ENCODE measurements around the gene SF3B1.
"Not testable (repeated sequence)": the region's sequence is repeated elsewhere in the genome, so short reads cannot be mapped to it uniquely, and the experiment has no call there.

SF3B1 gene

GRCh38 chr2:197379308-197379917 is 55.4 kb downstream of the SF3B1 start:
- not testable (repeated sequence) for DNase-seq

DNA sequence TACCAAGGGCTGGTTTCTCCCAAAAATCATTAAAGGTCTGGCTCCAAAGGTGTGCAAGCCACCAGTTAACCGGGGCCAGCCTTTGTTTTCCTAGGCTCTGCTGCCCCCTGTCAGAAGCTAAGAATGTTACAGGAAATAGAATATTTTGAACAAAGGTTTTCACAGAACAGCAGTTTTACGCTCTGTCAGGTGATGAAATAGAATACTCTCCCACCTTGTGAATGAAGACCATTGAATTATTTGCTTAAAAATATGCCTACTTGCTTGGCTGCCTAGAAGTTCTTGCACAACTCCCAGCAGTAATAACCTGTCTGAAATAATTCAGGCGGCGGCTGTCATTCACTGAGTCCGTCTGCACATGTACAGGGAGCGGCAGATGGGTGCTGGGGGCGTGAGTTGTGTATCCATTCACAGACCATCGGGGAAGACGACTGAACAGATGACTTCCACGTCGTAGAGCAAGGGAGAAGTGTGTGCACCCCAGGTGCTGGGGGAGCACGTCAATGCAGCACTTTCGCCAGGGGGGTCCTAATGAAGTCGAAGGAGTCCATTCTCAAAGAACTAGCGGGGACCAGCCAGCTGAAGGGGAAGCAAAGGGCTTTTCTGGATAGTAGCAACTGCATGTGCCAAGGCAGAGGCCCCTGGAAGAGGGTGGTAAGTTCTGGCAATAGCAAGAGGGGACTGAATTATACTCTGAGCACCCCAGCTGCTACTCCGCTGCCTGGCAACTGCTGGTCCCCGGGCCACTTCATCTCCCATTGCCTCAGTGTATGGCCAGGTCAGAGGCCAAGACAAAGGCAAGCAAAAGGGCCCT is 56.1 kb downstream of the SF3B1 start:
- peak; percentile 40 for DNase-seq

GRCh38 chr2:197378086-197378485 is 56.7 kb downstream of the SF3B1 start:
- no peak for DNase-seq

DNA sequence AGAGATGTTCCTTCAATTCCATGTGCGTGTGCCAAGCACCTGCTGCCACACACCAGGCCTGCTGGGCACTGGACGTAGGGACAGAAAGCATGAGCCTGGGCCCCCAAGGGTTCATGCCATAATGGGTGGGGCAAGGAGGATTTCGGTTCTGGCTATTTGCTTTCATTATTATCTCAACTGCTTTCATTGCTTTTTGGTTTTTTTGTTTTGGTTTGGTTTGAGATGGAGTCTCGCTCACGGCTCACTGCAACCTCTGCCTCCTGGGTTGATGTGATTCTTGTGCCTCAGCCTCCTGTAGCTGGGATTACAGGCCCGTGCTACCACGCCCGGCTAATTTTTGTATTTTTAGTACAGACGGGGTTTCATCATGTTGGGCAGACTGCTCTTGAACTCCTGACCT is 57.2 kb downstream of the SF3B1 start:
- no peak for DNase-seq

DNA sequence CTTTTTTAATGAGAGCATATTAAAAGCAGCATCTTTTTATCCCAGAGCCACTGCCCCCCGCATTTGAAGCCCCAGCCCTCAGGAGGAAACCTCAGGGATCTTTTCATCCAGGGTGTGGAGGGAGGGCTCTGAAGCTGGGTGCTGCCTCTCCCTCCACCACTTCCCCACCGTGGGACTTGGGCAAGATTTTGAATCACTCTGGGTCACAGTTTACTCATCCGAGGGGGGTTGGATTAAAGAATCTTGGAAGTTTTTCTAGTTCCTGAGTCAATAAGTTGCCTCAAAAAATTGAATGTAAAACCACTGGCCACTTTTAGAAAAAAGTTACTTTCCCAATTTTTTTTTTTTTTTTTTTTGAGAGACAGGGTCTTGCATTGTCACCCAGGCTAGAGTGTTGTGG is 62.2 kb downstream of the SF3B1 start:
- no peak for DNase-seq

GRCh38 chr2:197370664-197371063 is 64.2 kb downstream of the SF3B1 start:
- not testable (repeated sequence) for DNase-seq

- no peak for DNase-seq
These were observed 64.9 kb downstream of the SF3B1 start for GRCh38 chr2:197369933-197370320.

DNA sequence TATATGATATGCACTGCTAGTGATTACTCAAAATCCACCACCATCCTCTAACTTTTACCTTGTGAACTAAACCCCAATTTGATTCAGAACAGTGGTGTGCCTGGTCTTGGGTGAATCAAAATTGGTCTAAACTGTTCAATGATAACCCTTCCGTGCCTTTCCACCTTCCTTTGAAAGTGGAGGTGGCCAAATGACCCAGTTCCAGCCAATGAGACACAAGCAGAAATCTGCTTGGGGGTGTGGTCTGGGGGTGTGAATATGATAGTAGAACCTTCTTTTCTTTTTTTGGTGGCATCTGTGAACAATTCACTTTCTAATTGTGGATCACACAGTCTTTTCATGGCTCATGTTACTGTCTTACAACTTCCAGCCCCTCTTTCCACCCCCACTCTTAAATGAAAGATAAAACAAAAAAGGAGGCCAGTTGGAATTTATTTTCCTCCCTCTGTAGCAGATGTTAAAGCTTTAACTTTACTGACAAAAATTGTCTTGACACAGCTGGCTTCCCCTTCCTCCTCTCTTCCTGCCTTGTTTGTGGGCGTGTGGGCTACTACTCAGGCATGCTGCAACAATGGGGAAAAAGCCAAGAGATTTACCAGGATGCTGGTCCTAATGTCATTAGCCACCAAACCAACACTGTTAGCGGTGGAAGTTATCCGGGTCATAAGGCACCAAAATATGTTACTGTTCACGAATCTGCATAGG is 65.4 kb downstream of the SF3B1 start:
- DNase-seq: no peak

DNA sequence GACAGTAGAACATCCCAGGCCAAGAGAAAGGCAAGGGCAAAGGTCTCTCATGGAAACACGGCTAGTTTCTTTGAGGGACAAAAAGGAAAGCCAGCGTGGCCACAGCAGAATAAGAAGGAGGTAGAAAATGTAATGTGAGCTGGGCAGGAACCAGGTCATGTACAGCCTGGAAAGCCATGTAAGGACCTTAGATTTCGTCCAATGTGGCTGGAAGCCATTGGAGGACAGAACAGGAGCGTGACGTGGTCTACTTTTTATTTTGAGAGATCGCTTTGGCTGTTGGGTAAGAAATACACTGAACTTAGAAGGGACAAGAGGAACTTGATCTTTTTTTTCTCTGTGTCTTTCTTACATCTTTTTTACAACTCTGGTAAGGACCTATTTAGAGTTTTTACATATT is 66.4 kb downstream of the SF3B1 start:
- DNase-seq: no peak

GRCh38 chr2:197363998-197364397 is 70.8 kb downstream of the SF3B1 start:
- no peak for DNase-seq

DNA sequence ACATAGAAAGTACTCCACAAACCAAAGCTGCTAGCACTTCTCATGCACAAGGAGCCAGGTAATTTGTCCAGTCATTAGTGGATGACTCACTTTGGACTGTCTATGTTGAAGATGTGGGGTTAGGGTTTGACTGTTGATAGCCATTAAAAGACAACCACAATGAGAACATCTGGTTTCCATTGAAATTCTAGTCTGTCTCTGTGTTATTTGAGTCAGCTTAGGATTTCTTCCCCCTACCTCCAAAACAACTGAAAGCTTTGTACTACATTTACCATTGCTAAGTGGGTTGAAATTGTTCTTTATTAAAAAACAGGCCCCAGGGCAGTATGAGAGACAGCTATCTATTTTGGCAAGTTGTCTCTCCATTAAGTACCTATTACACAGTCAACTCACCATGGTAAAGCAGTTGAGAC is 74.1 kb downstream of the SF3B1 start:
- DNase-seq: no peak

DNA sequence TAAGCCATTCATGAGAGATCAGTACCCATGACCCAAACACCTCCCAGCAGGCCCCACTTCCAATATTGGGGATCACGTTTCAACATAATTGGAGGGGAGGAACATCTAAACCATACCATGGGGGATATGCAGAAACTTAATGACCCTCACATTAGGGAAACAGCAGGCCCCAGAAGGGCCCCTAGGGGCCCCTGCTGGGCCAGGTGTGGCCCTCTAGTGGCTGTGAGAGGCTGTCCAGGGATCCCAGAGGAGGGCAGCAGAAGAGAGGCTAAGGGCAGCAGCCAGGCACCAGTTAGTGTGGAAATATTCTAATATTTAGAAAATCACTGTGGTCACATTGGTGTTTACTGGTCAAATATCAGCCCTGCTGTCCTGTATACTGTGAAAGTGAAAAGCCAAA is 75.0 kb downstream of the SF3B1 start:
- no peak for DNase-seq

- DNase-seq: no peak
These were observed 75.9 kb downstream of the SF3B1 start for GRCh38 chr2:197358931-197359330.

GRCh38 chr2:197357986-197358385 is 76.8 kb downstream of the SF3B1 start:
- DNase-seq: no peak

- DNase-seq: no peak
These were observed 78.7 kb downstream of the SF3B1 start for GRCh38 chr2:197356136-197356535.

DNA sequence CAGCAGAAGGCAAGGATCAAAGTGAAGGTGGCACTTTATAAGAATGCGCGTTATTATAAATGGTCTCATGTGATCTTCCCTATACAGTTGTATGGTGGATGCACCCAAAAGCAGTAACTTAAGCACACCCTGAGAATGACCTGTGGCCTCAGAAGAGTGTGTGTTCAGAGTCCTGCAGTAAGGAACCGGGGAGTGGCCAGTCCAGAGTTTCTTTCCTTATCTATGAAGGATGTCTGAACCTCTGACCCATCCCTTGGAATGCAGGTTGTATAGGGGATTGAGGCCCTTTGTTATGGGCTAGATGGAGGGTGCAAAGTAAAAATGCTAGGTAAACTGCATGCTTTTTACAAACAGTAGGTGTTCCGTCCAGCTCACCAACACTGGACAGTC is 80.7 kb downstream of the SF3B1 start:
- DNase-seq: no peak

- no peak for DNase-seq
These were observed 81.2 kb downstream of the SF3B1 start for GRCh38 chr2:197353393-197354168.

DNA sequence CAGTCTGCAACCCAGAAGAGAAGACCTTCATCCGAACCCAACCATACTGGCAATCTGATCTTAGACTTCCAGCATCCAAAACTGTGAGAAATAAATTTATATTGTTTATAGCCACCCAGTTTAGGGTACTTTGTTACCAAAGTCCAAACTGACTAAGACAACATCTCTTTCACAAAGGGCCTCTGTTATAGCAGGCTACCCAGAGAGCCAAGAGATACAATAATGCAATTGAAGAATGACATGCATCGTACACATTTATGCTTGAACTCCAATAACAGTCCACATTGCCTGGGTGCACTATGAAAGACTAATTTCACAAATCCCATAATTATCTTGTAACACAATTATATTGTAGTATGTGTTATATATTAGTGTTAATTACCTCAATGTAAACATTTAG is 85.1 kb downstream of the SF3B1 start:
- DNase-seq: no peak

- no peak for DNase-seq
These were observed 86.0 kb downstream of the SF3B1 start for GRCh38 chr2:197348721-197349360.

DNA sequence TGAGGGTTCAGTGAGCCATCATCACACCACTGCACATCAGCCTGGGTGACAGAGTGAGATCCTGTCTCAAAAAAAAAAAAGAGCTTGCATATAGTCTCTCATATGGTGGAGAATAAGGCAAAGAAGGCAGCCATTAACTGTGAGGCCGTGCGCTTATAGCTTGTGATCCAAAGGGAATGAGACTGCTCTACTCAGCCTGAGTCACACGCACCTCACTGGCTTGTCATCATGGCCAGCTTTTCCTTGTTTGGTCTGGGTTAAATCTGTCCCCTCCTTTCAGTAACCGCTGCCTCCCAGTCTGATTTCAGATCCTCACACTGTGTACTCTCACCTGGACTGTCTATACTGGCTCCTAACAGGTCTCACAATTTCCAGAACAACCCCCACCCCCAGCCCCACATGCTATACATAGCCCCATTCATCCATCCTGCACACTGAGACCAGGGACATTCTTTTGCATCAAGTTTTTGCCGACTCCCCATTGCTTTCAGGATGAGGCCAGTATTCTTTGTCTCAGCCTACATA is 88.9 kb downstream of the SF3B1 start:
- DNase-seq: no peak

DNA sequence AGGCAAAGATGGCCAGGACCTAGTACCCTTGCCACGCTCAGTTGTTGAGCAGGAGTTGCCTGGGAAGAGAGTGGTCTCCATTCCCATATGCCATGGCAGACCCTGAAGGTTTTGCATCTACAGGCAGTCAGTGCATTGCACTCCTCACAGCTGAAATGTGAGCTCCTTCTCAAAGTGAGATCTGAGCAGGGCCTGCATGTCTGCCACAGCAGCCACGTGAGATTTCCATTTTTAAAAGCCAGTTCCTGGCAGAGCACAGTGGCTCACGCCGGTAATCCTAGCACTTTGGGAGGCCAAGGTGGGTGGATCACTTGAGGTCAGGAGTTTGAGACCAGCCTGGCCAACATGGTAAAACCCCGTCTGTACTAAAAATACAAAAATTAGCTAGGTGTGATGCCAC is 90.9 kb downstream of the SF3B1 start:
- DNase-seq: not testable (repeated sequence)

- DNase-seq: no peak
These were observed 94.2 kb downstream of the SF3B1 start for GRCh38 chr2:197340591-197340990.
